ENCODE results near the gene MYL3. TPM values are rescaled to one million over a fixed set of nuclear protein-coding genes. Genes with fewer than 3 reads are reported as not detected.

Gene MYL3
- total and polyA plus RNA-seq, 2 of the 4 experiments (the other 2 are of a cell fraction) = 0.09 TPM; not detected in 1

- Histone ChIP-seq H3K18ac (ENCODE audit: low read depth, low read length) (no peak overlapping the region), H3K4me2 (ENCODE audit: low read depth, low read length) (no peak overlapping the region), H3K23ac (ENCODE audit: low read depth, low read length) (no peak overlapping the region), H4K5ac (ENCODE audit: low read depth, low read length) (no peak overlapping the region), H4K20me1 (ENCODE audit: insufficient read depth, low read length) (peaks cover 4% of the 10 kb centered on the region), H4K8ac (ENCODE audit: low read depth in 2 of 2, low read length in 2 of 2) (no peak overlapping the region), H2BK15ac (ENCODE audit: low read depth, low read length) (no peak overlapping the region), H3K9me3 (ENCODE audit: control insufficient read depth, insufficient read depth, low read length) (no peaks in the 10 kb centered on the region), H3K4me1 (ENCODE audit: control insufficient read depth, insufficient read depth, low read length) (no peaks in the 10 kb centered on the region; the same call in 1 of the 2 replicates), H2BK5ac (ENCODE audit: low read depth, low read length, poor library complexity, severe bottlenecking) (no peak overlapping the region), H2AK9ac (replicated peaks; ENCODE audit: low read depth, low read length, poor library complexity) (no peak overlapping the region), H3K4ac (ENCODE audit: low read depth, low read length) (no peak overlapping the region), H3K79me1 (ENCODE audit: low read depth in 1 of 2, low read length in 2 of 2) (no peaks in the 10 kb centered on the region), H2AK5ac (ENCODE audit: low read depth, low read length) (no peak overlapping the region), H2AFZ (replicated peaks; ENCODE audit: low read length, poor library complexity) (no peak overlapping the region), H3K27ac (ENCODE audit: insufficient read depth, low read length) (no peak overlapping the region), H4K91ac (ENCODE audit: insufficient read depth, low read depth, low read length) (no peak overlapping the region), H2BK120ac (ENCODE audit: low read depth, low read length) (no peak overlapping the region), H3K27me3 (ENCODE audit: control insufficient read depth, insufficient read depth, low read length) (peaks cover 43% of the 10 kb centered on the region), H3K14ac (replicated peaks; ENCODE audit: low read depth, low read length) (no peak overlapping the region), H3K56ac (ENCODE audit: extremely low read depth, insufficient read depth, low read length) (no peak overlapping the region), H3K4me3 (ENCODE audit: insufficient read depth, low read depth, low read length) (no peak overlapping the region), H3K9me1 (ENCODE audit: insufficient read depth, low read length) (0 out of 2 replicates have a peak, but pooled peaks cover 3% of the 10 kb centered on the region), H3K36me3 (ENCODE audit: control insufficient read depth, insufficient read depth, low read length) (no peaks in the 10 kb centered on the region), H3K9ac (ENCODE audit: low read depth, low read length) (no peak overlapping the region), H2BK20ac (ENCODE audit: low read depth, low read length) (no peak overlapping the region)
- POLR2A ChIA-PET (ENCODE audit: unreplicated experiment) = no interaction called here
- dilution Hi-C loops (cut with HindIII; ENCODE audit: low sequenced_read_pairs, unreplicated experiment) (no loop called here), in situ Hi-C loops (cut with MboI; ENCODE audit: low sequenced_read_pairs) (loop anchor here (25.0 kb wide), 1 partner anchor 406 kb away; the partner anchor contains the start of gene RTP3), intact Hi-C loops (cut with micrococcal nuclease) (no loop called here)
- DNase-seq (no peak), ATAC-seq (ENCODE audit: low read depth) (no peak)
- WGBS, 2 experiments (ENCODE audit: extremely low coverage in 2 of 2, insufficient read length in 1 of 2) = 82% methylated on average over 9 of the region's 9 CpGs; no CpG with 5 or more reads in 1 of the 2 experiments
- CTCF ChIA-PET = no interaction called here
- no TSS peak for BruUV-seq (replicated peaks)
- TF ChIP-seq MXI1 (IDR thresholded peaks at IDR 0.05; ENCODE audit: borderline replicate concordance, low read depth, low read length) = no peak
- no peak for TF ChIP-seq RAD21 (IDR thresholded peaks at IDR 0.05; ENCODE audit: low read length)
- no peak for TF ChIP-seq CTCF (conservative IDR thresholded peaks at IDR 0.05; ENCODE audit: low read depth, low read length)
- TF ChIP-seq USF2 (IDR thresholded peaks at IDR 0.05; ENCODE audit: low read depth, low read length) = no peak
These were observed 30.5 kb upstream of the MYL3 start for GRCh38 chr3:46893763-46894162.
